ENCODE measurements around the gene WDR38. TPM values are rescaled to one million over a fixed set of nuclear protein-coding genes. Genes with fewer than 3 reads are reported as not detected.

The WDR38 gene
- total and polyA plus RNA-seq, 7 donors: not detected

GRCh38 chr9:124839612-124840299, 13.5 kb upstream of the WDR38 start:
- Histone ChIP-seq H3K4me1 (peaks cover 0 to 18% (median 15%) of the 10 kb centered on the region in 4 donors), H3K27ac (no peak overlapping the region), H3K36me3 (no peaks in the 10 kb centered on the region), H3K4me3 (no peak overlapping the region), H3K27me3 (no peaks in the 10 kb centered on the region), H3K9me3 (no peaks in the 10 kb centered on the region)
- intact Hi-C loops (cut with DNase I): loop anchor here (5.0 kb wide), 1 partner anchor 62 kb away; the partner anchor contains the start of gene OLFML2A
- TF ChIP-seq CTCF (IDR thresholded peaks at IDR 0.05): peak in 2 of 4 experiments; percentile 41 to 45
- no peak for TF ChIP-seq POLR2AphosphoS5 (IDR thresholded peaks at IDR 0.05)
- WGBS, 2 donors: 66 to 71% methylated on average over 12 of the region's 12 CpGs
- no peak for DNase-seq

GRCh38 chr9:124840300-124840833, 12.9 kb upstream of the WDR38 start:
- WGBS, 2 donors: 75 to 89% methylated on average over 18 of the region's 18 CpGs
- H3K9me3 ChIP-seq: no peaks in the 10 kb centered on the region
- intact Hi-C loops (cut with DNase I): no loop called here
- H3K36me3 ChIP-seq: no peaks in the 10 kb centered on the region
- no peak for DNase-seq
- peaks cover 0 to 11% (median 9%) of the 10 kb centered on the region in 4 donors for H3K4me1 ChIP-seq
- TF ChIP-seq CTCF (IDR thresholded peaks at IDR 0.05): no peak
- TF ChIP-seq POLR2A (IDR thresholded peaks at IDR 0.05): no peak
- no peak for TF ChIP-seq POLR2AphosphoS5 (IDR thresholded peaks at IDR 0.05)
- TF ChIP-seq EP300 (IDR thresholded peaks at IDR 0.05): no peak
- no peaks in the 10 kb centered on the region for H3K27me3 ChIP-seq
- no peak overlapping the region for H3K27ac ChIP-seq
- no peak overlapping the region for H3K4me3 ChIP-seq

- H3K36me3 ChIP-seq: no peaks in the 10 kb centered on the region
- no peaks in the 10 kb centered on the region for H3K9me3 ChIP-seq
- intact Hi-C loops (cut with DNase I): no loop called here
- TF ChIP-seq CTCF (IDR thresholded peaks at IDR 0.05) (no peak), EP300 (IDR thresholded peaks at IDR 0.05) (no peak), POLR2AphosphoS5 (IDR thresholded peaks at IDR 0.05) (no peak), POLR2A (IDR thresholded peaks at IDR 0.05) (no peak)
- 75 to 79% methylated on average over 13 to 14 of the region's 14 CpGs for WGBS, 2 donors
- H3K27ac ChIP-seq: no peak overlapping the region
- DNase-seq: no peak
- H3K4me3 ChIP-seq: no peak overlapping the region
- no peaks in the 10 kb centered on the region for H3K27me3 ChIP-seq
- H3K4me1 ChIP-seq: peaks cover 0 to 3% (median under 1%) of the 10 kb centered on the region in 4 donors
These were observed 12.0 kb upstream of the WDR38 start for GRCh38 chr9:124841075-124841821.

- intact Hi-C loops (cut with DNase I): no loop called here
These were observed 9.7 kb upstream of the WDR38 start for GRCh38 chr9:124843456-124844034.

More at GRCh38 chr9:124843456-124844034, 9.7 kb upstream of the WDR38 start:
- Histone ChIP-seq H3K9me3 (no peaks in the 10 kb centered on the region), H3K36me3 (no peaks in the 10 kb centered on the region), H3K4me3 (no peak overlapping the region), H3K4me1 (peaks cover 0 to 2% (median 0%) of the 10 kb centered on the region in 4 donors), H3K27me3 (no peaks in the 10 kb centered on the region), H3K27ac (no peak overlapping the region)
- DNase-seq: no peak
- TF ChIP-seq POLR2A (IDR thresholded peaks at IDR 0.05) (no peak), EP300 (IDR thresholded peaks at IDR 0.05) (no peak), CTCF (IDR thresholded peaks at IDR 0.05) (no peak), POLR2AphosphoS5 (IDR thresholded peaks at IDR 0.05) (no peak)
- WGBS, 2 donors: 83 to 89% methylated on average over 11 of the region's 11 CpGs

All from sigmoid colon (tissue), 7 donors.